Measurements from ENCODE around the gene STK11IP. TPM values are rescaled to one million over a fixed set of nuclear protein-coding genes. Genes with fewer than 3 reads are reported as not detected.

STK11IP gene
- total RNA-seq, 2 experiments from 2014 or later: 25.9 to 27.6 TPM

- POLR2A ChIA-PET: interaction anchor here (0.5 kb wide), 1 partner anchor 20 kb away, joined by 3 read pairs; no protein-coding TSS in a partner anchor
These were observed 31.6 kb downstream of the STK11IP start for GRCh38 chr2:219628986-219629901.

GRCh38 chr2:219629976-219630695 lies 32.5 kb downstream of the STK11IP start:
- POLR2A ChIA-PET: no interaction called here
- CTCF ChIA-PET: interaction anchor here (1.0 kb wide), 1 partner anchor 87 kb away, joined by 3 read pairs; the partner anchor contains the start of gene CHPF

More at GRCh38 chr2:219628986-219629901, 31.6 kb downstream of the STK11IP start:
- CTCF ChIA-PET: interaction anchor here (1.0 to 2.0 kb wide), 3 partner anchors 13 to 99 kb away, joined by 3 to 5 read pairs (median 3); partner anchors contain the start of gene CHPF

GRCh38 chr2:219630770-219631405 lies 33.2 kb downstream of the STK11IP start:
- ChIA-PET POLR2A (no interaction called here), CTCF (interaction anchor here (1.1 kb wide), 1 partner anchor 155 kb away, joined by 3 read pairs; no protein-coding TSS in a partner anchor)

GRCh38 chr2:219631406-219631891 lies 33.8 kb downstream of the STK11IP start:
- ChIA-PET POLR2A (no interaction called here), CTCF (interaction anchor here (1.1 kb wide), 1 partner anchor 155 kb away, joined by 3 read pairs; no protein-coding TSS in a partner anchor)

GRCh38 chr2:219631904-219632759 lies 34.5 kb downstream of the STK11IP start:
- ChIA-PET POLR2A (no interaction called here), CTCF (interaction anchor here (1.1 to 1.2 kb wide), 2 partner anchors 10 to 156 kb away, joined by 3 read pairs; no protein-coding TSS in a partner anchor)

- ChIA-PET CTCF (interaction anchor here (1.2 kb wide), 1 partner anchor 9 kb away, joined by 3 read pairs; no protein-coding TSS in a partner anchor), POLR2A (no interaction called here)
These were observed 35.1 kb downstream of the STK11IP start for GRCh38 chr2:219632760-219633105.

GRCh38 chr2:219633276-219634065 lies 35.8 kb downstream of the STK11IP start:
- ChIA-PET CTCF (interaction anchor here (1.0 kb wide), 1 partner anchor 9 kb away, joined by 3 read pairs; no protein-coding TSS in a partner anchor), POLR2A (no interaction called here)

- ChIA-PET CTCF (interaction anchor here (1.0 kb wide), 1 partner anchor 8 kb away, joined by 3 read pairs; no protein-coding TSS in a partner anchor), POLR2A (no interaction called here)
These were observed 36.7 kb downstream of the STK11IP start for GRCh38 chr2:219634171-219634940.

GRCh38 chr2:219634951-219635751 lies 37.5 kb downstream of the STK11IP start:
- ChIA-PET POLR2A (no interaction called here), CTCF (no interaction called here)

- CTCF ChIA-PET: no interaction called here
- POLR2A ChIA-PET: no interaction called here
These were observed 38.7 kb downstream of the STK11IP start for GRCh38 chr2:219636144-219636915.

- ChIA-PET POLR2A (no interaction called here), CTCF (no interaction called here)
These were observed 39.5 kb downstream of the STK11IP start for GRCh38 chr2:219636941-219637841.

- POLR2A ChIA-PET: no interaction called here
- CTCF ChIA-PET: no interaction called here
These were observed 40.2 kb downstream of the STK11IP start for GRCh38 chr2:219637842-219638185.

- ChIA-PET POLR2A (no interaction called here), CTCF (no interaction called here)
These were observed 40.7 kb downstream of the STK11IP start for GRCh38 chr2:219638217-219638947.
